CD1c-positive myeloid dendritic cell (primary cell): ENCODE results near the gene STX2.
"Not testable (repeated sequence)": the region's sequence is repeated elsewhere in the genome, so short reads cannot be mapped to it uniquely, and the experiment has no call there.

Source experiments
- DNase-seq: peaks from one replicate; pipeline ENCODE4 v3.0.0-alpha.2; 2016; ENCODE audit errors: extremely low spot score

The STX2 gene

DNA sequence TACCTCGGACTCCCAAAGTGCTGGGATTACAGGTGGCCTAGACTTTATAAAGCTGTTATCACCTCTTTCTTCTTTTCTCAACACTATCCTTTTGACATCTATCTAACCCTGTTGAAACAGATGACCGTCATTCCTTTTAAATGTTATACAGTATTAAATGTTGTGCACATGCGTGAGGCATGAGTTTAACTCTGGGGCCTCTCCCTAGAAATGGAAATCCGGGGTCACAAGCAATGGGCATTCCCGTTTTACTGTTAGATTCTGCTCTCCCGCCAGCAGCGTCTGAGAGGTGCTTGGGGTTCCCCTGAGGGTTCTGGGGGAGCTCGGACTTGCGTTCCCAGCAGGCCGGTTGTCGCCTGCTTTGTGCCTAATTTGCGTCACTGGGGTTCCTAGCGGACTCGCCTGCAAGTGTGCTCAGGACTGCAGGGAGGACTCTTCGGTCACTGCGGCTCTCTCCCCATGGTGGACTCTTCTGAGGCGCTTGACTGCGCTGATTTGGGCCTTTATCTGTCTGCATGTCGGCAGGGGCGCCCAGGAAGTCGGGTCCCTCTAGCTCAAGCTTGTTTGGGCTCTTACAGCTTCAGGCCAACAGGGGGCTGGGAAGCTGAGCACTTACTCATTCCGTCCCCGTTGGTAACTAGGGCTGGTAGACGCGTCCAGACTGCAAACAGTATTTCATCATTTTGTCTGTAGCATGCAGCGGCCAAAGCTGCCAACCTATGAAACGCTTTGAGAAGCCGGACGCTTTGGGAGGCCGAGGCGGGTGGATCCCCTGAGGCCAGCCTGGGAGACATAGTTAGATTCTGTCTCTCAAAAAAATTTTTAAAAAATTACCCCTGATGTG lies 31.6 kb upstream of the STX2 start:
- DNase-seq: peak; percentile 82

DNA sequence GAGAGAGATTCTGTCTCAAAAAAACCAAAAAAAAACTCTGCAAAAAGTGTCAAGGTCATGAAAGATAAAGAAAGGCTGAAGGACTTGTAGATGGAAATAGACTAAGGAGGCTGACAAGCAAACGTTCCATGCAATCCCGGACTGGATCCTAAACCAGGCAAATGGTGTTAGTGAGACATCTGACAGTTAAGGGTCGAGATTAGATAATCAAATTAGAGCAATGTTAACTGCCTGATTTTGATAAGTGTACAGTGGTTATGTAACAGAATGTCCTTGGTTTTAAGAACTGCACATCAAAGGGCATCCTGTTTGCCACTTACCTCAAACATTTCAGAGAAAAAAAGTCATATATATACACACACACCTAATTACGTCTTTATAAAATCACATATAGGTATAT lies 29.4 kb upstream of the STX2 start:
- DNase-seq: peak; percentile 4

DNA sequence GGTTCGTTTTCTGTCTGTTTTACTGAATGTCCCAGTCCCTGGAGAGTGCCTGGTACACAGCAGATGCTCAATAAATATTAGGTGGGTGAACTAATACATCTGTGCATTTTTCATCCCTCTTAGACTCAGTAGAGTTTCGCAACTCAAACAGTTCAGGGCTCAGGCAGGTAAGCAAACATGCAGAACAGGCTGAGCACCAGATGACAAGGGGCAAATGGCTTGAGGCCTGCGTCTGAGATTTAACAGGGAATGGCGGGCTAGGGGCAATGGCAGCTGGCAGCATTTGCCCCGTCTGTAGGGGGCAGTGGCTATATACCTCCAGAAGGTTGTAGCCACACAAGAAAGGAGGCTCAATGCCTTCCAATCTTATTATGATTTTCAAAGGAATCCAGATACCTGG lies 24.2 kb upstream of the STX2 start:
- no peak for DNase-seq

DNA sequence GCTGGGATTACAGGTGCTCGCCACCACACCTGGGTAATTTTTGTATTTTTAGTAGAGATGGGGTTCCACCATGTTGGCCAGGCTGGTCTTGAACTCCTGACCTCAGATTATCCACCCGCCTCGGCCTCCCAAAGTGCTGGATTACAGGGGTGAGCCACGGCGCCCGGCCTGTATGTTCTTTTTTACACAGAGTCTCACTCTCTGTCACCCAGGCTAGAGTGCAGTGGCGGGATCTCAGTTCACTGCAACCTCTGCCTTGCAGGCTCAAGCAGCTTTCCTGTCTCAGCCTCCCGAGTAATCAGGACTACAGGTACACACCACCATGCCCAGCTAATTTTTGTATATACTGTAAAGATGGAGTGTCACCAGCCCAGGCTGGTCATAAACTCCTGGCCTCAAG lies 23.7 kb upstream of the STX2 start:
- DNase-seq: not testable (repeated sequence)

DNA sequence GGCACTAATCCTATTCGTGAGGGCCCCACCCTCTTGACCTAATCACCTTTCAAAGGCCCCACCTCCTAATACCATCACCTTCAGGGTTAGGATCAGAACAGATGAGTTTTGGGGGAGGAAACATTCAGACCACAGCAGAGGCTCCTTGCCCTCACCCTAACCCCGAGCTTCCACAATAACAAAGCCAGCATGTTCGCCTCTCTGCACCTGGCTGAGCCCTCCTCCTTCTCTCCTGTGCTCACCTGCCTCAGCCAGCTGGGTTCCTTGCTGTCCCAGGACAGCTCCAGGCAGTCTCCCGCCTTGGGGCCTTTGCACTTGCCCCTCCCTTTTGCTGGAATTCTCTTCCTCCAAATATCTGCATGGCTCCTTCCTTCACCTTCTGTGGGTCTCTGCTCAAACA lies 23.1 kb upstream of the STX2 start:
- no peak for DNase-seq

DNA sequence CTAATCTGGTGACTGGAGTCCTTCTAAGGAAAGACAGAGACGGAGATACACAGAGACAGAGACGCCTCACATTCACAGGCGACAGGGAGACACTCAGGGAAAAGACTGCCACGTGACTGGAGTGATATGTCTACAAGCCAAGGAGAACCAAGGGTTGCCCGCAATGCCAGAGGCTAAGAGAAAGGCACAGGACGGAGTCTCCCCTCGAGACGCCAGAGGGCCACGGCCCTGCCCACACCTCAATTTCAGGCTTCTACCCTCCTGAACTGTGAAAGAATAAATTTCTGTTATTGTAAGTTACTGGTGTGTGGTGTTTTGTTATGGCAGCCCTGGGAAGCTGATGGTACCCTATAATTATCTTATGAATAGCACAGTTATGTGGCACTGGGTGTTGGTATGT lies 21.3 kb upstream of the STX2 start:
- no peak for DNase-seq

DNA sequence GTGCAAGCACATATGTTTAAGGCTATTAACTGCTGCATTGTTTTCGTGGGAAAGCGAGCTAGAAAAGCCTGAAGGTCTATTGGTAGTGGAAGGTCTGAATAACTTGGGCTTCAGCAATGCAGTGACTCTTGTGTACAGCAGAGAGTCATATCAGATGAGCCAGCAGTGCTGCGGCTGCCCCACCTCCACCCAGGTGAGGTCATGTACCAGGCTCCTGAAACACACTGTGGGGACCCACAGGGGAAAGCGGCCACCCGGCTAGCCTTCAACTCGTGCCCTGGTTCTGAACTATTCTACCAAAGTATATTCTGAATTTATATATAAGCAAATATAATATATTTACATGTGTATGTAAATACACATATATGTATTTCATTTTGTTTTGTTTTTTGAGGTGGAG lies 20.1 kb upstream of the STX2 start:
- DNase-seq: no peak

DNA sequence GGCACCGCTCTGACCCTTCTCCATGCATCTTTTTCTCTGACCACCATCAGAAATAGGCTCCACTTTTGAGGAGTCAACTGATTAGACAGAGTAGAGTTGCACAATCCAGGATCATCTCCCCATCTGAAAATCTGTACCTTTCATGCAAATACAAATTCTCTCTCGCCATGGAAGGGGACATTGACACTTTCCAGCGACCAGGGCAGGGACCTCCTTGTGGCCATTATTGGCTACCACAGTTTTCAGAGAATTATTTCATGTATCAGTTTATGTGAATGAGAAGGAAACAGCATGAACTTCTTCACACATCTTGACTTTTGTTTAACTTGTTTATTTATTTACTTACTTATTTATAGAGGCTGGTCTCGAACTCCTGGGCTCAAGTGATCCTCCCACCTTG lies 19.0 kb upstream of the STX2 start:
- DNase-seq: no peak

DNA sequence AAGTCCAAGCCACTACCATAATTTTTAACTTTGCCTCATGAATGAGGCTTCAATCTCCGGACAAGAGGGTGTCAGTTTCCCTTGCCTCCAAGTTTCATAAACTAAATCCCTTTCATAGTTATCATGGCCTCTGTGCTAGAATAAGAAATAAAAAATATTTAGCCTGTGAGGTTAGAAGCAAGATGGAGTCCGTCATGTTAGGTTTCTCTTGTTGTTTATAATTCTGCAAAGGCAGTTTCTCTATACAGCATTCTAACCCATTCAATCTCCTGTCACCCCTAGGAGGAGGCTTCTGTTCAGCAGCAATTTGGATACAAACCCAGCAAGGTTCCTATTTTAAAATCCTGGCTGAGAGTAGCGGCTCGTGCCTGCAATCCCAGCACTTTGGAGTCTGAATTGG lies 17.0 kb upstream of the STX2 start:
- no peak for DNase-seq

DNA sequence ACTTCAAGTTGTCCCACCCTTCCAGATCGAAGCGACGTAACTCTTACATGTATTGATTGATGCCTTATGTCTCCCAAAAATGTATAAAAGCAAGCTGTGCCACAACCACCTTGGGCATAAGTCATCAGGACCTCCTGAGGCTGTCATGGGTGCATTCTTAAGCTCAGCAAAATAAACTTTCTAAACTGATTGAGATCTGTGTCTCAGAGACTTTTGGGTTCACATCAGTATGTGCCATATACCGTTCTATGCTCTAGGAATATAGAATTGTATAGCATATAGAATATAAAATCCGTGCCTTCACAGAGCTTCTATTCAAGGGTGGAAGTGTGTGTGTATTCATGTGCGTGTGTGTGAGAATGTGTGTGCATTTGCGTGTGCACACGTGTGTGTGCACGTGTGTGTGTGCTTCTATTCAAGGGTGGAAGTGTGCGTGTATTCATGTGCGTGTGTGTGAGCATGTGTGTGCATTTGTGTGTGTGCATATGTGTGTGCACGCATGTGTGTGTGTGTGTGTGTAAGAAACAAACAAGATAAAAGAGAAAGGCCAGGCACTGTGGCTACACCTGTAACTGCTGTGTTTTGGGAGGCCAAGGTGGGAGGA lies 11.5 kb upstream of the STX2 start:
- no peak for DNase-seq

DNA sequence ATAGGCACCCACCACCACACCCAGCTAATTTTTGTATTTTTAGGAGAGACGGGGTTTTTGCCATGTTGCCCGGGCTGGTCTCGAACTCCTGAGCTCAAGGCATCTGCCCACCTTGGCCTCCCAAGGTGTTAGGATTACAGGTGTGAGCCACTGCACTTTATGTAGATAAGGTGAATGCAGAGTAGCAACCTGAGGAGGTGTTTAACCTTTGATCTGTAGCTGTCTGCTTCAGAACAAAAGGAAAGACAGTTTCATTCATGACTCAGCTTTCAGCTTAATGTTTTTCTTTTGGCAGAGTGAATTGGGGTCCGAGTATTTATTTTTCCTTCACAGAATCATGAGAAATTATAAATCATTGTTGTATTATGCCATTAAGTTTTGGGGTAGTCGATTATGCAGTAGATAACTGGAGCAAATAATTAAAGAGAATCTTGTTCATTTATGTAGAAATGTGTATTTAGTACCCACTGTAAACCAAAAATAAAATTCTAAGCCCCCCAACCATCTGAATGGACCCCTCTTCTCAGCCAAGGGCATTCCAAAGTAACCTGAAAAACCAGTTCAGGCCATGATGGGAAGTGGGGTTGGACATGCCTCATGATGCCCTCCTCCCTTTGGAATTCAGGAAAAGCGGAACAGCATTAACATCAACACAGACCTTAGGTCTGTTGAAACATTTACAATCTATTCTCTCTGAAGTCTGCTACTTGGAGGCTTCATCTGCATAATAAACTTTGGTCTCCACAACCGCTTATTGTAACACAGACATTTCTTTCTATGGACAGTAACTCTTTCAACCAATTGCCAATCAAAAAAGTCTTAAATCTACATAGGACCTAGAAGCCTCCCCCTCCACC lies 10.7 kb upstream of the STX2 start:
- DNase-seq: no peak

DNA sequence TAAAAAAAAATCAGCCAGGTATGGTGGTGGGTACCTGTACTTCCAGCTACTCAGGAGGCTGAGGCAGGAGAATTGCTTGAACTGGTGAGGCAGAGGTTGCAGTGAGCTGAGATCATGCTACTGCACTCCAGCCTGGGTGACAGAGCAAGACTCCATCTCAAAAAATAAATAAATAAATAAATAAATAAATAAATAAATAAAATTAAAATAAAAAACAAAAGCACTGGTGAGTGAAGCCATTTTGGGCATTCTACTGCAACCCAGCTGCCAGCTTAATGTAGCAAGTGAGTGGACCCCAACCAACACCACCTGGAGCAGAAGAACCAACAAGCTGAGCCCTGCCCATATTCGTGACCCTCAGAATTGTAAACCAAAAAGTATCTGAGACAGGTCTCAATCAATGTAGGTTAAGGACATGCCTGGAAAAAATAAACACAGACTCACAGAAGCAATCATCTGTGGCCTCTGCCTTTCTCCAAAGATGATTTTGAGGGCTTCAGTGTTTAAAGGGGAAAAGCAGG lies 9.8 kb upstream of the STX2 start:
- not testable (repeated sequence) for DNase-seq

DNA sequence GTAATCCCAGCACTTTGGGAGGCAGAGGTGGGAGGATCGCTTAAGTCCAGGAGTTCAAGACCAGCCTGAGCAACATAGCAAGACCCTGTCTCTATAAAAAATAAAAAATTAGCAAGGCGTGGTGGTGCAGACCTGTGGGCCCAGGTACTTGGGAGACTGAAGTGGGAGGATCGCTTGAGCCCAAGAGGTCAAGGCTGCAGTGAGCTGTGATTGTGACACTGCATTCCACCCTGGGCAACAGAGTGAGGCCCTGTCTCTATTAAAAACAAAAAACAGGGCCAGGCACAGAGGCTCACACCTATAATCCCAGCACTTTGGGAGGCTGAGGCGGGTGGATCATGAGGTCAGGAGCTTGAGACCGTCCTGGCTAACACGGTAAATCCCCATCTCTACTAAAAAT lies 9.1 kb upstream of the STX2 start:
- not testable (repeated sequence) for DNase-seq

DNA sequence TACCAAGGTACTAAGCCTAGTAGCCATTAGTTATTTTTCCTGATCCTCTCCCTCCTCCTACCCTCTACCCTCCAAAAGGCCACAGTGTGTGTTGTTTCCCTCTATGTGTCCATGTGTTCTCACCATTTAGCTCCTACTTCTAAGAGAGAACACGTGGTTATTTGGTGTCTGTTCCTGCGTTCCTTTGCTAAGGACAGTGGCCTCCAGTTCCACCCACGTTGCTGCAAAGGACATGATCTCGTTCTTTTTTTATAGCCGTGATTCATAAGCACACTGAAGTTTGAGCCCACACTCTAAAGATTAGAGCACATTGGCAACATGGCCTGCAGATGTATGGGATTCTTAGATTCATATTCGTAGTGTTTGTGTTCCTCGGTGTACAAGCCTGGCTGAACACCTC lies 8.1 kb upstream of the STX2 start:
- peak; percentile 35 for DNase-seq

DNA sequence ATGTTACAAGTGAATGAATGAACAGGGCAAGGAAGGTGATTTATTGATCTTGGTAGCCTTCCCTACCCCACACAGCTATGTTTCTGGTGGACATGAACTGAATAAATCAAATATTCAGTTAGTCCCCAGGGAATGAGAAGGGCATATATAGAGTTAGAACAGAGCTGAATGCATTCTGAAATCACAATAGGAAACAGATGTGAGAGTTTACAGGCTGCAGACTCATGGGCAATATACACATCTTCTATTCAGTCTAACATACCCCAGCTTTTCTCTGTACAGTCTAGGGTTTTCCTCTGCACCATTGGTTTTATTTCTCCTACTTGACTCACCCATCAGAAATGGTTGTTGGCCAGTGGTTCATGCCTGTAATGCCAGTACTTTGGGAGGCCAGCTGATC lies 7.3 kb upstream of the STX2 start:
- DNase-seq: no peak

DNA sequence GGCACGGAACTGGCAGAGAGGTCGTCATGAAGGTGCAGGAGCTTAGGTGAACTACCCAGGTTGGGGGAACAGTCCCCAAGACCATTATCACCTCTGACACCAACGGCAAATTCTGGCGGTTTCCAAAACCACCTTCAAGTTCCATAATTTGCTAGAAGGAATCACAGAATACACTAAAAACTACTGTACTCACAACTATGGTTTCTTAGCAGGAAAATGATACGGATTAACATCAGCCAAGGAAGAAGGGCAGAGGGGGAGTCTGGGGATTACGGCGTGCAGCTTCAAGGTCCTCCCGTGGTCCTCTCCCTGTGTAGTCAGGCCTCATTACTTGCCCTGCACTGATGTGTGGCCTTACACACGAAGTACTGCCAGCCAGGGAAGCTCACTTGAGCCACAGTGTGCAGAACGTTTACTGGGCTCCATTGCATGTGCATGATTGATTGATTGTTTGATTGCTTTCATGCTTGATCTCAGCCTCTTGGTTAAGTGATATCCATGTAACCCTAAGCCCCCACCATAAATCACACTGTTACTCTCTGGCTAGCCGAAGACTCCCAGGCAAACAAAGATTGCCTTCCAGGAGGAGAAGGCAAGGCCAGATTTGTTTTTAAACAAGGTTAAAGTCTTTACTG lies 837 bp upstream of the STX2 start:
- DNase-seq: no peak

DNA sequence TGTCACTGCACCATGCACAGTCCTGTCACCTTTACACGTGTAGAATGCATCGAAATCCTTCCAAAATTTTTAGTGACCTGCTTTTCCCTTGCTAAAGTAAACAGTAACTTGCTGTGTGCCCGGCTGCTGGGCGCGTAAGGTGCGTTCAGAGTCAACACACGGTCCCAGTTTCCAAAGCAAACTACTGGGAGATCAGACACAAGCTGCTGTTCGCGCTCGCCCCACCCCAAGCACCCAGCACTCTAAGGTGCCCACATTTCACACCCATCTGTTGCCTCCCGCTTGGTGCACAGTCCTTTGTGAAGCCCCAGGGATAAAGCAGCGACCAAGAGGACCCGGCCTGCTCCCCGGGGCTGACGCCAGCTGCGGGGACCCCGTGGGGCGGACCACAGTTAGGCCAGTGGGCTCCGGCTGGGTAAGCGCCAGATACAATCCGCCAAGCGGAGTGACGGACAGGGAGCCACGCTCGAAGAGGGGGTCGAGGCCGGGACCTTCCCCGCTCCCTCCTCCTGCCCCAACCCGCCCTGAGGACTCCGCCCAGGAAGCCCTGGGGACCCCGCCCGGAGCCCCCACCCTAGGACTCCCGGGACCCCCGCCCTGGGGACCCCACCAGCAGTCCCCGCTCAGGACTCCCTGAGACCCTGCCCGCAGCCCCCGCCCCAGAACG lies 633 bp downstream of the STX2 start:
- DNase-seq: no peak

DNA sequence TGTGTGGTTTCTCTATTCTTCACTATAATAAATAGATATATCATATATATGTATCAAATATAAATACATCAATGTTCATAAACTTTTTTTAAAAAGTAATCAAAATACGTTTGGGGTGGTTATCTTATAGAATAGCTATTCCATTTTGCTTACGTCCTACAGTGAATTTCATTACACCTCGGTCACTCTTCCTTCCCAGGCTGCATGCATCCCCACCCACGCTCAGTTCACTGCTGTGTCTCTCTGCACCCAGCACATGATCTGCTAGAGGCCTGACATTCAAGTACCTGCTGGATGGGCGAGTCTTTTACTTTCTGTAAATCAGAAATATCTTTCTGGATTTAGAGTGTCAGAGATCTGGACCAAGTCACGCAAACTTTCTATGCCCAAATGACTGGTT lies 3.6 kb downstream of the STX2 start:
- no peak for DNase-seq

DNA sequence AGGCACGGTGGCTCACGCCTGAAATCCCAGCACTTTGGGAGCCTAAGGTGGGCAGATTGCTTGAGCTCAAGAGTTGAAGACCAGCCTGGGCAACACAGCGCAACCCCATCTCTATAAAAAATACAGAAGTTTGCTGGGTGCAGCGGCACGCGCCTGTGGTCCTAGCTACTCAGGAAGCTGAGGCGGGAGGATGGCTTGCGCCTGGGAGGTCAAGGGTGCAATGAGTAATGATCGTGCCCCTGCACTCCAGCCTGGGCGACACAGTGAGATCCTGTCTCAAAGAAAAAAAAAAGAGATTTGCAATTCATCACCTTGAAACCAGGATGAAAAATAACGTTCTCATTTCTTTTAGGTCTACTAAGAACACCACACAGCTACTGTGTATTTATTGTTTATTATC lies 4.0 kb downstream of the STX2 start:
- peak; percentile 46 for DNase-seq

DNA sequence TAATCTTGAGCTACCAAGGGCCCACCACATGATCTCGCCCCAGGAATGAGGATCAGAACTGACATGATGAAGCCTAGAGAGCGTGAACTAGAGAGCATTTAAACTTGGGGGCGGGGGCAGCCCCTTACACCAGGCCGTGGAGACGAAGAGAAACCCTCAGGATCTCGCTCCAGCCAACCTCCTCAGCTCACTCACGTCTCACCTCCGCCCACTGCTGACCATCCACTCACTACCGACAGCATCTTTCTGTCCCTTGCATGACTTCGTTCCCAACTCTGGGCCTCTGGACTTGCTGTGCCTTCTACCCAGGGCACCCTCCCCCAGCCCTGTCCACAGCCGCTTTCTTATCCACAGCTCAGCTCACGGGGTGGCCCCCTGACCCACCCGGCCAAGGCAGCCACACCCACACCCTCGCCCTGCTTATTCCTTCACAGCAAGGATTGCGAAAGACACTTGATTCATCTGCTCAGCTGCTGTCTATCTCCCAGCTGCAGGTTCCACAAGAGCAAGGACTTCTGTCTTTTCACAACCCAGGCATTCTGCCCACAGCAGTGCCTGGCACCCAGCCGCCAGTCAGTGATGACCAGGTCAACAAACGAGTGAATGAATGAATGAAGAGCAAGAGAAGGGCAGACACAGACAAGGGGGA lies 6.4 kb downstream of the STX2 start:
- peak; percentile 66 for DNase-seq

DNA sequence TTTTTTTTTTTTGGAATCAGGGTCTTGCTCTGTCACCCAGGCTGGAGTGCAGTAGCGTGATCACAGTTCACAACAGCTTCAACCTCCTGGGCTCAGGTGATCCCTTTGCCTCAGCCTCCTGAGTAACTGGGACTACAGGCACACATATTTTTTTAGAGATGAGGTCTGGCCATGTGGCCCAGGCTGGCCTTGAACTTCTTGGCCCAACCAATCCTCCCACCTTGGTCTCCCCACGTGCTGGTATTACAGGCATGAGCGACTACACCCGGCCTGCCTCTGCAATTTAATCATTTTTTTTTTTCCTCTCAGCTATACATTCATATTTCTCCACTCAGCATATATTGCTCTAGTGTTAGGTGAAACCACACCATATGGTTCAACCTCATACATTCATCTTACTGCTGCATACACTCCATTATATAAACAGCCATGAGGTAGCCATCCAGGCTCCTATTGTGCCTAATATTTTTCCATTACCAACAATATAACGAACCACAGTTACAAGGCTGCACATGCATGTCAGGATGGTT lies 7.1 kb downstream of the STX2 start:
- no peak for DNase-seq
